Lower lobe of right lung (tissue), 2 donors: ENCODE measurements around the gene GGT6. TPM values are rescaled to one million over a fixed set of nuclear protein-coding genes. Genes with fewer than 3 reads are reported as not detected.

ENCODE experiments used
- ATAC-seq, 2 donors: fragments of 200-7000 bp; cut with Tn5 transposase; one replicate each; pipeline ENCODE4 v1.9.1; 2020 to 2022; ENCODE audit warnings: mild to moderate bottlenecking in 2 of 2, moderate library complexity in 2 of 2
- DNase-seq: peaks from one replicate; pipeline ENCODE4 v3.0.0-alpha.2; 2020
- H3K27ac ChIP-seq: fragments of 200-600 bp; one replicate; pipeline ENCODE4 v1.8.0; 2022
- H3K27me3 ChIP-seq: fragments of 200-600 bp; one replicate; pipeline ENCODE4 v1.8.0; 2022; ENCODE audit warnings: low read depth
- H3K36me3 ChIP-seq: fragments of 200-600 bp; one replicate; pipeline ENCODE4 v1.8.0; 2022; ENCODE audit warnings: mild to moderate bottlenecking
- H3K4me1 ChIP-seq: fragments of 200-600 bp; one replicate; pipeline ENCODE4 v1.8.0; 2022
- H3K4me3 ChIP-seq: fragments of 200-600 bp; one replicate; pipeline ENCODE4 v1.8.0; 2022; ENCODE audit warnings: mild to moderate bottlenecking
- H3K9me3 ChIP-seq: fragments of 200-600 bp; one replicate; pipeline ENCODE4 v1.8.0; 2022
- intact Hi-C: fragments of 100-400 bp; cut with DNase I; formaldehyde crosslinking; loops from one replicate; pipeline ENCODE4 v1.11.0; 2022
- total RNA-seq: library from RNA; stranded (reverse); fragmentation: NEBNext Ultra II Directional; extraction: Animal tissue kit (Norgen Biotek cat#: 25700); gene quantifications from one replicate; pipeline ENCODE4 v1.2.1, GENCODE V29; 2021
- TF ChIP-seq, protein P1 (sequence below): fragments of 200-600 bp; IDR thresholded peaks from one replicate; pipeline ENCODE4 v1.8.0; 2022; ENCODE audit warnings: antibody characterized with exemption, mild to moderate bottlenecking
- donor health status: DM: no; HTN: yes; CAD: no; lungs with severe emphysema.

GGT6 gene
- total RNA-seq, 1 donor from 2014 or later: 3.7 TPM

DNA sequence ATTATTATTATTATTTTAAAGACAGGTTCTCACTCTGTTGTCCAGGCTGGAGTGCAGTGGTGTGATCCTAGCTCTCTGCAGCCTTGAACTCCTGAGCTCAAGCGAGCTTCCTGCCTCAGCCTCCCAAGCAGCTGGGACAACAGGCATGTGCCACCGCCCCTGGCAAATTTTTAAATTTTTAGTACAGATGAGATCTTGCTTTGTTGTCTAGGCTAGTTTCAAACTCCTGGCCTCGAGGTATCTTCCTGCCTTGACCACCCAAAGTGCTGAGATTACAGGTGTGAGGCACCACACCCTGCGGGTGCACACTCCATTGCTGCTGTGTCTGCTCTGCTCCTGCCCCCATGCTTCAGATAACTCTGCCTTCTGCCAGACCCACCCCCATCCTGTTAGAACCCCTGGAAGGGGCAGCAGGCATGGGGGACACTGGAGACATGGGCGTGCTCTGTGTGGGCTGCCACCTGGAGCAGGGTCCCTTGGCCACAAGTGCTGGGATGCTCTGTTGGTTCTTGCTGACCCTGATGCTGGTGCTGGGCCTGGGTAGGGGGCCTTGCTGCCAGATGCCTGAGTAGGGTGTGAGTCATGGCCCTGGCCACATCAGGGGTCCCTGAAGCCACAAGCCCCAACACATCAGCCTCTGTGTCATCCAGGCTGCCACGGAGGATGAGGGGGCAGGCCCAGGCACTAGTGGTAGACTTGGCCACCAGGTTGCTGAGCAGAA, 2.6 kb downstream of the GGT6 start:
- Histone ChIP-seq H3K9me3 (no peaks in the 10 kb centered on the region), H3K4me1 (peaks cover 34% of the 10 kb centered on the region), H3K4me3 (no peak overlapping the region), H3K27me3 (no peaks in the 10 kb centered on the region), H3K27ac (no peak overlapping the region), H3K36me3 (peaks cover 11% of the 10 kb centered on the region)
- TF ChIP-seq, protein P1, sequence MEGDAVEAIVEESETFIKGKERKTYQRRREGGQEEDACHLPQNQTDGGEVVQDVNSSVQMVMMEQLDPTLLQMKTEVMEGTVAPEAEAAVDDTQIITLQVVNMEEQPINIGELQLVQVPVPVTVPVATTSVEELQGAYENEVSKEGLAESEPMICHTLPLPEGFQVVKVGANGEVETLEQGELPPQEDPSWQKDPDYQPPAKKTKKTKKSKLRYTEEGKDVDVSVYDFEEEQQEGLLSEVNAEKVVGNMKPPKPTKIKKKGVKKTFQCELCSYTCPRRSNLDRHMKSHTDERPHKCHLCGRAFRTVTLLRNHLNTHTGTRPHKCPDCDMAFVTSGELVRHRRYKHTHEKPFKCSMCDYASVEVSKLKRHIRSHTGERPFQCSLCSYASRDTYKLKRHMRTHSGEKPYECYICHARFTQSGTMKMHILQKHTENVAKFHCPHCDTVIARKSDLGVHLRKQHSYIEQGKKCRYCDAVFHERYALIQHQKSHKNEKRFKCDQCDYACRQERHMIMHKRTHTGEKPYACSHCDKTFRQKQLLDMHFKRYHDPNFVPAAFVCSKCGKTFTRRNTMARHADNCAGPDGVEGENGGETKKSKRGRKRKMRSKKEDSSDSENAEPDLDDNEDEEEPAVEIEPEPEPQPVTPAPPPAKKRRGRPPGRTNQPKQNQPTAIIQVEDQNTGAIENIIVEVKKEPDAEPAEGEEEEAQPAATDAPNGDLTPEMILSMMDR: no peak
- DNase-seq (no peak), ATAC-seq (no peak)
- intact Hi-C loops: no loop called here

DNA sequence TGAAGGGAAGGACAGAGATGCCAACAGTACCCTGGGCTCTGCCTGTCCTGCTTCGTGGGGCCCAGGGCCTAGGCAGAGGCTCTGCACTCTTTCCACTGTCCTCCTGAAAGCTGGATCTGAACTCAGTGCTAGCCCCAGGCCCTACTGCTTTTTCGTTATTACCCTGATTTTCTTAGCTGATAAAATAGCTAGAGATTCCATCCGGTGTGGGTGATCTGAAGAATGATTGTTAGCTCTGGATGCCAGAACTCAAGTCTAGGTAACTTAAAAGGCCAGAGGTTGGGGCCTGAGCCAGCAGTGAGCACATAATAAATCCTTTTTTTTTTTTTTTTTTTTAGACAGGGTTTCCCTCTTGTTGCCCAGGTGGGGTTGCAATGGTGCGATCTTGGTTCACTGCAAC, 3.4 kb downstream of the GGT6 start:
- no peak overlapping the region for H3K4me3 ChIP-seq
- intact Hi-C loops: no loop called here
- H3K27me3 ChIP-seq: no peaks in the 10 kb centered on the region
- DNase-seq (no peak), ATAC-seq (no peak)
- H3K27ac ChIP-seq: no peak overlapping the region
- TF ChIP-seq, protein P1: no peak
- H3K9me3 ChIP-seq: no peaks in the 10 kb centered on the region
- peaks cover 19% of the 10 kb centered on the region for H3K36me3 ChIP-seq
- peaks cover 27% of the 10 kb centered on the region for H3K4me1 ChIP-seq

DNA sequence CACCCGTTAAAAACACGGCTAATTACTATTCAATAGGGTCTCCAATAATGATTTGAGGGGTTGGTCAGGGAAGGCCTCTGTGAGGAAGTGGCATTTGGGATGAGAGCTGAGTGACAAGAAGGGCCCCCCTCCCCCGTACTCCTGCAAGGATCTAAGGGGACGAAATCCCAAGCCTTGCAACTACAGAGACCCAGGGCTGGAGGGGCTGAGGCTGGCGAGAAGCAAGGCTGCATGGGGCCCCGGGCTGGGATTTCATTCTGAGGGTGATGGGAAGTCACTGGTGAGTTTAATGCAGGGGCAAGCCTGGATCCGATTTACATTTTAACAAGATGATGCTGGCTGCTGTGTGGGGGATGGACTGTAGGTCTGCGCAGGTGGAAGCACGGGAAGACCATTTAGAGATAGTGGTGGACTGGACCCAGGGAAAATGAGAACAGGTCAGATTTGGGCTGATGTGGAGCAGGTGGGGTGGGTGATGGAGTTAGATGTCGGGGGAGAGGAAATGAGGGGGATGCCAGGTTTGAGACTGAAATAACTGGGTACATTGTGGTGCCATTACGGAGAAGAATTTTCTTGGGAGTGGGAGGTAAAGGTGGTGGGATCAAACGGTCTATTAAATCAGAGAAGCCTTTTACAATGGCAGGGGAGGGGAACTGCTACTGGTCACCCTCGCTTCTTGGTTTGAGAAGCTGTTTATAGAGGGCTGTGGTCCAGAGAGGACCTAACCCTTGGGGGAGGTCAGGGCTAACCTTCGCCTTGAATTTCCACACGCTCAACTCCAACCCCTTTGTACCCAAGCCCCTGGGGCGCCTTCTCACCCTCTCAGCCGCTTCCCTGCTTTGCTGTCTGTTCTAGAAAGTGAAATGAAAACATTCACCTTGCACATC, 4.3 kb downstream of the GGT6 start:
- H3K4me1 ChIP-seq: peaks cover 26% of the 10 kb centered on the region
- intact Hi-C loops: no loop called here
- H3K27ac ChIP-seq: peak overlapping the region; percentile 87
- H3K9me3 ChIP-seq: no peaks in the 10 kb centered on the region
- peak overlapping the region; percentile 79 for H3K4me3 ChIP-seq
- no peaks in the 10 kb centered on the region for H3K27me3 ChIP-seq
- TF ChIP-seq, protein P1: no peak
- DNase-seq (no peak), ATAC-seq (no peak)
- H3K36me3 ChIP-seq: peaks cover 28% of the 10 kb centered on the region

DNA sequence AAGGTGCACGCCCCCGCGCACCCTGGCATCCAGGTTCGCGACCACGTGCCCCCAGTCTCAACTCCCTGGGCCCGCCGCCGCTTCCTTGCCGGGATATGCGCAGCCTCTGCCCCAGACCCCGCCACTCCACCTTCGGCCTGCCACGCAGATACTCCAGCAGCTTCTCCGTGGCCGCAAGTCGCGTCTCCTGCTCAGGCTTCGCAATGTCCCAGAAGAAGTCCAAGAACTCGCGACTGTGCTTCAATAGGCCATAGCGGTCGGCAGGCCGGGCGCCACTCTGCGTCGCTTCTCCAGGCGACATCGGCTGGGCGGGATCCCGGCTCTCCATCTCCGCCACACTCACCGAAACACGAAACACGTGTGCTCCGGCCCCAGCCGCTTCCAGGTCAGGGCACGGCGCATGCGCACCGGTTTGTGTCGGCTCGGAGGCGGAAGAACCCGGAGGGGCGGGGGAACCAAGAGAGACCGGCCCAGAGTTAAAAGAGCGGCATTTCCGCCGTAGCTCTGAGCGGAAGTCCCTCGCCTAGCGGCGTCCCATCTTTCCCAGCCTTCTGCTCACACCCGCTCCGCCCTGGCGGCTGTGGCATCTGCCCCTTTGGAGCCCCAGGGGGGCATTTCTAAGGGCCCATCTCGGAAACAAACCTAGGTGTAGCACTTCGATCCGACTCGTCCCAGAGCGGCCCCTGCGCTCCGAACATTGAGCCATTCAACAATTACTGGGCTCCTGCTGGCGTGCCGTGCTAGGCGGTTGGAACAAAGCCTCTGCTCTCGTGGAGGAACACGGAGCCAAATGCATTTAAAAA, 5.2 kb downstream of the GGT6 start, which contains the start of gene MYBBP1A:
MYBBP1A (minus strand) TSS at position 388 of the 803 bp plus-strand sequence; CDS start at position 328, 60 bp downstream.
- intact Hi-C loops: no loop called here
- peak within 1 kb of the TSS; percentile 79 for H3K4me3 ChIP-seq
- H3K27ac ChIP-seq: peak within 1 kb of the TSS; percentile 87
- H3K27me3 ChIP-seq: no peaks in the 10 kb centered on the region
- no peaks in the 10 kb centered on the region for H3K9me3 ChIP-seq
- peaks cover 37% of the 10 kb centered on the region for H3K36me3 ChIP-seq
- H3K4me1 ChIP-seq: peaks cover 21% of the 10 kb centered on the region
- ATAC-seq (peak; percentile 94 to 97), DNase-seq (peak; percentile 99)
- TF ChIP-seq, protein P1: peak; percentile 40

DNA sequence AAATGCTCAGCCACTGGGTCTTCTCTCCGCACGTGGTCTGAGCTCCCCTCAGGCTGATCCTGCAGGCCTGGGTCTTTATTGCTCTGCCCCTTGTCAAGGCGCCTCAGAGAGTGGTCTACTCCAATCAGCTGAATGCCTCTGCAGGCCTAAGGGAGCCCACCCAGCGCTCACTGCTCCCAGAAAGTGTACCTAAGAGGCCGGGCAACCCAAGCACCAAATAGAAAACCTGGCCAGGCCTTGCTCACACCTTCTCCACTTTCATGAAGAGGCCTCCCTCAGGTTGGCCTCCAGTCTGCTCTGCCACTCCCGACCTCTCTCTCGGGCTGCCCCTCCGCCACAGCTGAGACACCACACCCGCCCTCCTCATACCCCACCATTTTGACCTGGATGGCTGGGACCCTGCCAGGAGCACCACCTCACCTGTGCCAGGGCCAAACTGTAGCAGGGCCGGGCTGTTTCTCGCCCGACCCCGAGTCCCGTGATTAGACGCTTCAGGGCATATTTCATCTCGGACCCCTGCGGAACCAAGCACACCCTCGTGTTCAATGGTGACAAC, 5.9 kb downstream of the GGT6 start:
- DNase-seq: peak; percentile 46
- H3K4me1 ChIP-seq: peaks cover 21% of the 10 kb centered on the region
- TF ChIP-seq, protein P1: no peak
- peak overlapping the region; percentile 79 for H3K4me3 ChIP-seq
- peak; percentile 3 to 4 for ATAC-seq
- no peaks in the 10 kb centered on the region for H3K9me3 ChIP-seq
- intact Hi-C loops: no loop called here
- peaks cover 44% of the 10 kb centered on the region for H3K36me3 ChIP-seq
- peak overlapping the region; percentile 87 for H3K27ac ChIP-seq
- H3K27me3 ChIP-seq: no peaks in the 10 kb centered on the region
